ENCODE measurements around the gene DNAH17. TPM values are rescaled to one million over a fixed set of nuclear protein-coding genes. Genes with fewer than 3 reads are reported as not detected.

The DNAH17 gene
- total RNA-seq, 1 experiment from 2014 or later, result 0.11 TPM

- intact Hi-C loops (cut with micrococcal nuclease; ENCODE audit: unreplicated experiment), result no loop called here
- BruUV-seq (replicated peaks), result no TSS peak
- no peak for DNase-seq (ENCODE audit: low spot score)
Measured at GRCh38 chr17:78566947-78567346, 10.2 kb downstream of the DNAH17 start.

GRCh38 chr17:78563189-78564145, 13.7 kb downstream of the DNAH17 start:
- H3K4me1 ChIP-seq (ENCODE audit: insufficient read depth, low read length, poor library complexity, severe bottlenecking), result no peaks in the 10 kb centered on the region
- TF ChIP-seq EZH2 (IDR thresholded peaks at IDR 0.05; ENCODE audit: borderline replicate concordance, low read depth, low read length, poor library complexity, severe bottlenecking) (no peak), CTCF (conservative IDR thresholded peaks at IDR 0.05; ENCODE audit: low read depth, low read length) (no peak)
- H3K27me3 ChIP-seq (replicated peaks; ENCODE audit: insufficient read depth, low read depth, low read length, poor library complexity), result no peaks in the 10 kb centered on the region
- H3K4me3 ChIP-seq (ENCODE audit: low read depth, low read length, poor library complexity, severe bottlenecking), result no peak overlapping the region
- H3K27ac ChIP-seq (ENCODE audit: low read depth, low read length, poor library complexity, severe bottlenecking), result no peak overlapping the region
- CTCF ChIA-PET, result no interaction called here
- POLR2A ChIA-PET (ENCODE audit: low non-redundant PET), result no interaction called here
- no TSS peak for BruUV-seq (replicated peaks)
- DNase-seq (ENCODE audit: low spot score), result no peak
- H3K9me3 ChIP-seq (ENCODE audit: low read depth, low read length, poor library complexity, severe bottlenecking), result no peaks in the 10 kb centered on the region
- intact Hi-C loops (cut with micrococcal nuclease; ENCODE audit: unreplicated experiment), result no loop called here
- H3K36me3 ChIP-seq (ENCODE audit: insufficient read depth, low read length, poor library complexity, severe bottlenecking), result no peaks in the 10 kb centered on the region

More at GRCh38 chr17:78566947-78567346, 10.2 kb downstream of the DNAH17 start:
- ChIA-PET CTCF (no interaction called here), POLR2A (ENCODE audit: low non-redundant PET) (no interaction called here)
- no peaks in the 10 kb centered on the region for H3K27me3 ChIP-seq (replicated peaks; ENCODE audit: insufficient read depth, low read depth, low read length, poor library complexity)
- no peaks in the 10 kb centered on the region for H3K9me3 ChIP-seq (ENCODE audit: low read depth, low read length, poor library complexity, severe bottlenecking)
- TF ChIP-seq CTCF (conservative IDR thresholded peaks at IDR 0.05; ENCODE audit: low read depth, low read length) (no peak), EZH2 (IDR thresholded peaks at IDR 0.05; ENCODE audit: borderline replicate concordance, low read depth, low read length, poor library complexity, severe bottlenecking) (no peak)
- H3K27ac ChIP-seq (ENCODE audit: low read depth, low read length, poor library complexity, severe bottlenecking), result no peak overlapping the region
- H3K36me3 ChIP-seq (ENCODE audit: insufficient read depth, low read length, poor library complexity, severe bottlenecking), result no peaks in the 10 kb centered on the region
- no peaks in the 10 kb centered on the region for H3K4me1 ChIP-seq (ENCODE audit: insufficient read depth, low read length, poor library complexity, severe bottlenecking)
- no peak overlapping the region for H3K4me3 ChIP-seq (ENCODE audit: low read depth, low read length, poor library complexity, severe bottlenecking)

GRCh38 chr17:78562734-78563133, 14.5 kb downstream of the DNAH17 start:
- Histone ChIP-seq H3K4me1 (ENCODE audit: insufficient read depth, low read length, poor library complexity, severe bottlenecking) (peaks cover 3% of the 10 kb centered on the region), H3K9me3 (ENCODE audit: low read depth, low read length, poor library complexity, severe bottlenecking) (no peaks in the 10 kb centered on the region), H3K36me3 (ENCODE audit: insufficient read depth, low read length, poor library complexity, severe bottlenecking) (no peaks in the 10 kb centered on the region), H3K27me3 (replicated peaks; ENCODE audit: insufficient read depth, low read depth, low read length, poor library complexity) (no peaks in the 10 kb centered on the region), H3K27ac (ENCODE audit: low read depth, low read length, poor library complexity, severe bottlenecking) (no peak overlapping the region), H3K4me3 (ENCODE audit: low read depth, low read length, poor library complexity, severe bottlenecking) (no peak overlapping the region)
- POLR2A ChIA-PET (ENCODE audit: low non-redundant PET), result no interaction called here
- TF ChIP-seq CTCF (conservative IDR thresholded peaks at IDR 0.05; ENCODE audit: low read depth, low read length), result no peak
- no peak for TF ChIP-seq EZH2 (IDR thresholded peaks at IDR 0.05; ENCODE audit: borderline replicate concordance, low read depth, low read length, poor library complexity, severe bottlenecking)
- DNase-seq (ENCODE audit: low spot score), result no peak
- BruUV-seq (replicated peaks), result no TSS peak
- intact Hi-C loops (cut with micrococcal nuclease; ENCODE audit: unreplicated experiment), result no loop called here
- CTCF ChIA-PET, result no interaction called here
